HG02981 (cell line): ENCODE data around the gene COL27A1.

Source experiments
- ATAC-seq: cut with Tn5 transposase; IDR thresholded peaks from one replicate; pipeline ENCODE4 v1.9.1; 2021; ENCODE audit warnings: mild to moderate bottlenecking, moderate library complexity; ENCODE audit not compliant: unreplicated experiment

Gene COL27A1

GRCh38 chr9:114281473-114282103, 126.3 kb downstream of the COL27A1 start:
- no peak for ATAC-seq

- no peak for ATAC-seq
Observed at GRCh38 chr9:114282104-114282485, 126.8 kb downstream of the COL27A1 start.

- ATAC-seq: no peak
Observed at GRCh38 chr9:114282507-114282906, 127.2 kb downstream of the COL27A1 start.

GRCh38 chr9:114282926-114283325, 127.6 kb downstream of the COL27A1 start:
- ATAC-seq: no peak

GRCh38 chr9:114283551-114284111, 128.3 kb downstream of the COL27A1 start:
- no peak for ATAC-seq

GRCh38 chr9:114284316-114285060, 129.2 kb downstream of the COL27A1 start:
- ATAC-seq: no peak

GRCh38 chr9:114285166-114285867, 130.0 kb downstream of the COL27A1 start:
- ATAC-seq: no peak

- ATAC-seq: no peak
Observed at GRCh38 chr9:114286146-114286679, 130.9 kb downstream of the COL27A1 start.

GRCh38 chr9:114287001-114287762, 131.8 kb downstream of the COL27A1 start:
- no peak for ATAC-seq

- no peak for ATAC-seq
Observed at GRCh38 chr9:114287763-114288192, 132.4 kb downstream of the COL27A1 start.

- ATAC-seq: no peak
Observed at GRCh38 chr9:114288193-114289091, 133.1 kb downstream of the COL27A1 start.

- ATAC-seq: no peak
Observed at GRCh38 chr9:114289106-114289505, 133.8 kb downstream of the COL27A1 start.

- no peak for ATAC-seq
Observed at GRCh38 chr9:114289571-114290481, 134.5 kb downstream of the COL27A1 start.

GRCh38 chr9:114290561-114290986, 135.2 kb downstream of the COL27A1 start:
- no peak for ATAC-seq

GRCh38 chr9:114291064-114291474, 135.7 kb downstream of the COL27A1 start:
- ATAC-seq: no peak

- ATAC-seq: no peak
Observed at GRCh38 chr9:114291886-114292590, 136.7 kb downstream of the COL27A1 start.

GRCh38 chr9:114294664-114295063, 139.3 kb downstream of the COL27A1 start:
- ATAC-seq: no peak

GRCh38 chr9:114296338-114296737, 141.0 kb downstream of the COL27A1 start:
- no peak for ATAC-seq
